ENCODE data around the gene DDRGK1. TPM values are rescaled to one million over a fixed set of nuclear protein-coding genes. Genes with fewer than 3 reads are reported as not detected.

DDRGK1 gene
- total RNA-seq, 1 donor from 2014 or later: 45.3 TPM

DNA sequence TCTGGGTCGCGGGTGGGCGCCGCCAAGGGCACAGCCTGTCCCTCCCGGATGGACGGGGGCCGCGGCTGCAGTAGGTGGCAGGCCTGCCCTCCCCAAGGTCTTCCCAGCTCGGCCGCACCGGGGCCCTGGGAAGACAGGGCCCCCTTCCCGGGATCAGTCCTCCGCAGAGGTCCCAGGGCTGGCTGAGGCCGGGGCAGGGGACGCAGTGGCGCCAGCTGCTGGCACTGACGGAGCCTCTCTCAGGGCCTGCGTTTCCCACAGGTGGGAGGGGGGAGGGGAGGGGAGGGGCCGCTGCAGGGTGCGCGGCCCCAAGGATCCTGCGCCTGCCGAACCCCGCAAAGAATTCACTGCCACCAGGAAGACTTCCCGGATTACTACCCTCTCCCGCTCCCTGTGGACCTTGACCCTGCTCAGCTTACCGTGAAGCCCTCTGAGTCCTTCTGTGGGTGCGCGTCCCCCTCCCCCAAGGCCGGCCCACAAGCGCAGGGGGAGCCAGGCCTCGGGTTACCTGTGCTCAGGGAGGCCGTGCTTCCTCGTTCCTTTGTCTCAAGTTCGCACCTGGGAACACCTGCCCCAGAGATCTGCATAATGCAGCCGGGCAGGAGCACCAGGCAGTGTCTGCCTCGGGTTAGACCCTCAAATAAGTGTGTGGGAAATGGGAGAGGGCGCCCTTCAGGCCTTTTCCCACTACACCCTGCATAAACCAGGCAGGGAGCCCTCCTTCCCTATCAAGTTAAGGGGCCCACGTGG lies 36.2 kb downstream of the DDRGK1 start:
- Mint-ChIP-seq H3K27me3 (ENCODE audit: unreplicated experiment) (peaks cover 18% of the 10 kb centered on the region), H3K27ac (ENCODE audit: unreplicated experiment) (no peak overlapping the region), H3K4me3 (ENCODE audit: unreplicated experiment) (no peak overlapping the region), H3K4me1 (ENCODE audit: unreplicated experiment) (peaks cover 20% of the 10 kb centered on the region), H3K36me3 (ENCODE audit: low read depth, unreplicated experiment) (peaks cover 3% of the 10 kb centered on the region), H3K9me3 (ENCODE audit: unreplicated experiment) (no peaks in the 10 kb centered on the region)
- DNase-seq (ENCODE audit: low spot score): no peak
- TF ChIP-seq, protein P1, sequence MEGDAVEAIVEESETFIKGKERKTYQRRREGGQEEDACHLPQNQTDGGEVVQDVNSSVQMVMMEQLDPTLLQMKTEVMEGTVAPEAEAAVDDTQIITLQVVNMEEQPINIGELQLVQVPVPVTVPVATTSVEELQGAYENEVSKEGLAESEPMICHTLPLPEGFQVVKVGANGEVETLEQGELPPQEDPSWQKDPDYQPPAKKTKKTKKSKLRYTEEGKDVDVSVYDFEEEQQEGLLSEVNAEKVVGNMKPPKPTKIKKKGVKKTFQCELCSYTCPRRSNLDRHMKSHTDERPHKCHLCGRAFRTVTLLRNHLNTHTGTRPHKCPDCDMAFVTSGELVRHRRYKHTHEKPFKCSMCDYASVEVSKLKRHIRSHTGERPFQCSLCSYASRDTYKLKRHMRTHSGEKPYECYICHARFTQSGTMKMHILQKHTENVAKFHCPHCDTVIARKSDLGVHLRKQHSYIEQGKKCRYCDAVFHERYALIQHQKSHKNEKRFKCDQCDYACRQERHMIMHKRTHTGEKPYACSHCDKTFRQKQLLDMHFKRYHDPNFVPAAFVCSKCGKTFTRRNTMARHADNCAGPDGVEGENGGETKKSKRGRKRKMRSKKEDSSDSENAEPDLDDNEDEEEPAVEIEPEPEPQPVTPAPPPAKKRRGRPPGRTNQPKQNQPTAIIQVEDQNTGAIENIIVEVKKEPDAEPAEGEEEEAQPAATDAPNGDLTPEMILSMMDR (IDR thresholded peaks at IDR 0.05; ENCODE audit: unreplicated experiment): no peak

DNA sequence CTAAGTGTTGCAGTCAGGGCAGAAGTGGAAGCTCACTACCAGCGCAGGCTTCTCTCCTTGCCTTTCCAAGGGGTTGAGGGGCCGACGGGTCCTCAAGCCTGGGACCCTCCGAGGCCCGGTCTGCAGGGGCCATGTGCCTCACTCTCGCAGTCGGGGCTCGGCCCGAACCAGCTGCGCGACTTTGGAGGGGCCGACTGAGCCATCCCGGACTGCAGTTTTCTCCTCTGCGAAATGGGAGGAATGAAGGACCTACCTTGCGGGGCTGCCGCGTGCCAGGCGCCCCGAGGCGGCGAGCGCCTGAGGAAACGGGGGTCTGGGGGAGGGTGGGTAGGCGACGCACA lies 36.8 kb downstream of the DDRGK1 start:
- peaks cover 4% of the 10 kb centered on the region for H3K36me3 Mint-ChIP-seq (ENCODE audit: low read depth, unreplicated experiment)
- DNase-seq (ENCODE audit: low spot score): no peak
- TF ChIP-seq, protein P1 (IDR thresholded peaks at IDR 0.05; ENCODE audit: unreplicated experiment): no peak
- H3K4me1 Mint-ChIP-seq (ENCODE audit: unreplicated experiment): peaks cover 20% of the 10 kb centered on the region
- no peaks in the 10 kb centered on the region for H3K9me3 Mint-ChIP-seq (ENCODE audit: unreplicated experiment)
- H3K27me3 Mint-ChIP-seq (ENCODE audit: unreplicated experiment): peaks cover 18% of the 10 kb centered on the region
- H3K4me3 Mint-ChIP-seq (ENCODE audit: unreplicated experiment): no peak overlapping the region
- H3K27ac Mint-ChIP-seq (ENCODE audit: unreplicated experiment): no peak overlapping the region

- peaks cover 12% of the 10 kb centered on the region for H3K4me1 Mint-ChIP-seq (ENCODE audit: unreplicated experiment)
- no peak overlapping the region for H3K4me3 Mint-ChIP-seq (ENCODE audit: unreplicated experiment)
- no peak for DNase-seq (ENCODE audit: low spot score)
These were observed 37.6 kb downstream of the DDRGK1 start for GRCh38 chr20:3166913-3167342.

GRCh38 chr20:3166338-3166912 lies 38.1 kb downstream of the DDRGK1 start:
- peaks cover 4% of the 10 kb centered on the region for H3K36me3 Mint-ChIP-seq (ENCODE audit: low read depth, unreplicated experiment)
- peaks cover 19% of the 10 kb centered on the region for H3K27me3 Mint-ChIP-seq (ENCODE audit: unreplicated experiment)
- no peak overlapping the region for H3K27ac Mint-ChIP-seq (ENCODE audit: unreplicated experiment)
- TF ChIP-seq, protein P1 (IDR thresholded peaks at IDR 0.05; ENCODE audit: unreplicated experiment): no peak
- no peaks in the 10 kb centered on the region for H3K9me3 Mint-ChIP-seq (ENCODE audit: unreplicated experiment)
- DNase-seq (ENCODE audit: low spot score): no peak
- H3K4me1 Mint-ChIP-seq (ENCODE audit: unreplicated experiment): peaks cover 8% of the 10 kb centered on the region
- no peak overlapping the region for H3K4me3 Mint-ChIP-seq (ENCODE audit: unreplicated experiment)

More at GRCh38 chr20:3166913-3167342, 37.6 kb downstream of the DDRGK1 start:
- H3K27ac Mint-ChIP-seq (ENCODE audit: unreplicated experiment): no peak overlapping the region
- peaks cover 4% of the 10 kb centered on the region for H3K36me3 Mint-ChIP-seq (ENCODE audit: low read depth, unreplicated experiment)
- peaks cover 19% of the 10 kb centered on the region for H3K27me3 Mint-ChIP-seq (ENCODE audit: unreplicated experiment)
- TF ChIP-seq, protein P1 (IDR thresholded peaks at IDR 0.05; ENCODE audit: unreplicated experiment): no peak
- H3K9me3 Mint-ChIP-seq (ENCODE audit: unreplicated experiment): no peaks in the 10 kb centered on the region

Data from endothelial cell (in vitro differentiated cells).